Fibroblast of lung (primary cell): ENCODE results near the gene ZNF521. TPM values are rescaled to one million over a fixed set of nuclear protein-coding genes. Genes with fewer than 3 reads are reported as not detected.

Experiments
- DNase-seq, 2 donors: peaks; one replicate each; pipeline versions ENCODE4 v3.0.0 to v3.0.0-alpha.2; 2010; ENCODE audit warnings: low read depth in 2 of 2
- H2AFZ ChIP-seq: 2 replicates; pipeline ENCODE4 v1.5.1; 2012; ENCODE audit warnings: low read length, control low read depth, inconsistent platforms
- H3K27ac ChIP-seq: 2 replicates; pipeline ENCODE4 v1.5.1; 2011; ENCODE audit warnings: low read length, control low read depth; ENCODE audit not compliant: insufficient read depth
- H3K27me3 ChIP-seq: 2 replicates; pipeline ENCODE4 v1.5.1; 2011; ENCODE audit warnings: mild to moderate bottlenecking, low read length; ENCODE audit not compliant: control insufficient read depth, insufficient read depth
- H3K36me3 ChIP-seq: 2 replicates; pipeline ENCODE4 v1.5.1; 2011; ENCODE audit warnings: low read length; ENCODE audit not compliant: control insufficient read depth, insufficient read depth
- H3K4me1 ChIP-seq: 2 replicates; pipeline ENCODE4 v1.5.1; 2011; ENCODE audit warnings: low read length; ENCODE audit not compliant: control insufficient read depth, insufficient read depth; ENCODE audit errors: extremely low read depth
- H3K4me2 ChIP-seq: 2 replicates; pipeline ENCODE4 v1.5.1; 2011; ENCODE audit warnings: low read length, control low read depth; ENCODE audit not compliant: insufficient read depth; ENCODE audit errors: extremely low read depth
- H3K4me3 ChIP-seq, 4 experiments: fragments of 200-600 bp in 1 of 4; sonication (generic) in 1 of 4; replicated peaks in 1 of 4; 2 replicates each; pipeline ENCODE4 v1.5.1; 2011 to 2016; ENCODE audit warnings: low read length in 4 of 4, low read depth in 3 of 4, mild to moderate bottlenecking in 3 of 4, control low read depth in 2 of 4, inconsistent platforms in 1 of 4, mixed read lengths in 1 of 4; ENCODE audit not compliant: insufficient read depth in 1 of 4; ENCODE audit errors: control extremely low read depth in 1 of 4
- H3K79me2 ChIP-seq: 2 replicates; pipeline ENCODE4 v1.5.1; 2012; ENCODE audit warnings: mild to moderate bottlenecking, low read length, inconsistent platforms; ENCODE audit not compliant: control insufficient read depth, insufficient read depth
- H3K9ac ChIP-seq: 2 replicates; pipeline ENCODE4 v1.5.1; 2011; ENCODE audit warnings: mild to moderate bottlenecking, low read length, control low read depth; ENCODE audit not compliant: insufficient read depth
- H3K9me3 ChIP-seq: 2 replicates; pipeline ENCODE4 v1.5.1; 2012; ENCODE audit warnings: low read depth, low read length; ENCODE audit not compliant: control insufficient read depth, insufficient read depth
- H4K20me1 ChIP-seq: 2 replicates; pipeline ENCODE4 v1.5.1; 2011; ENCODE audit warnings: low read length; ENCODE audit not compliant: control insufficient read depth, insufficient read depth; ENCODE audit errors: extremely low read depth
- CTCF ChIP-seq, 2 donors: IDR thresholded peaks in 1 of 2; conservative IDR thresholded peaks in 1 of 2; 1 replicate in 1 of 2; 2 replicates in 1 of 2; pipeline ENCODE4 v1.5.1; 2011 to 2012; ENCODE audit warnings: low read length in 2 of 2, control low read depth in 1 of 2, inconsistent platforms in 1 of 2, low read depth in 1 of 2, mild to moderate bottlenecking in 1 of 2
- EZH2 ChIP-seq: IDR thresholded peaks from 2 replicates; pipeline ENCODE4 v1.5.1; 2012; ENCODE audit warnings: low read length, control low read depth, mild to moderate bottlenecking; ENCODE audit errors: missing control alignments
- polyA plus RNA-seq, 2 donors: library from polyadenylated mRNA; depleted of rRNA in 1 of 2; stranded (reverse) in 1 of 2; unstranded in 1 of 2; fragments of >200 nt; gene quantifications; 2 replicates each; pipeline ENCODE4 v1.2.1, GENCODE V29; 2011 to 2012; ENCODE audit warnings: missing spikeins in 1 of 2
- total RNA-seq: library from RNA; depleted of rRNA; stranded (reverse); fragments of >200 nt; gene quantifications from 2 replicates; pipeline ENCODE4 v1.2.1, GENCODE V29; 2014

ZNF521 gene
- total and polyA plus RNA-seq, 2 donors (not counting 1 experiment from before 2014, with no cell fraction given): 25.2 to 43.6 TPM

GRCh38 chr18:25222648-25223047 is 129.3 kb downstream of the ZNF521 start:
- Histone ChIP-seq H3K27me3 (no peaks in the 10 kb centered on the region), H3K4me2 (no peak overlapping the region), H3K36me3 (peaks cover 11% of the 10 kb centered on the region), H3K27ac (no peak overlapping the region), H2AFZ (no peak overlapping the region), H3K9ac (no peak overlapping the region), H3K4me3 (no peak overlapping the region), H4K20me1 (no peaks in the 10 kb centered on the region), H3K79me2 (no peaks in the 10 kb centered on the region), H3K4me1 (no peaks in the 10 kb centered on the region), H3K9me3 (no peaks in the 10 kb centered on the region)
- no peak for DNase-seq
- TF ChIP-seq EZH2 (no peak), CTCF (conservative IDR thresholded peaks at IDR 0.05 in 1 of 2, IDR thresholded peaks at IDR 0.05 in 1 of 2; ENCODE audit: low read depth in 1 of 2, low read length in 2 of 2) (no peak)

GRCh38 chr18:25210622-25211021 is 141.3 kb downstream of the ZNF521 start:
- Histone ChIP-seq H4K20me1 (no peaks in the 10 kb centered on the region), H3K27me3 (no peaks in the 10 kb centered on the region), H3K4me2 (no peak overlapping the region), H2AFZ (no peak overlapping the region), H3K36me3 (no peaks in the 10 kb centered on the region), H3K4me1 (no peaks in the 10 kb centered on the region), H3K79me2 (no peaks in the 10 kb centered on the region), H3K9me3 (no peaks in the 10 kb centered on the region), H3K9ac (no peak overlapping the region), H3K4me3 (no peak overlapping the region), H3K27ac (no peak overlapping the region)
- TF ChIP-seq EZH2 (no peak), CTCF (conservative IDR thresholded peaks at IDR 0.05 in 1 of 2, IDR thresholded peaks at IDR 0.05 in 1 of 2; ENCODE audit: low read depth in 1 of 2, low read length in 2 of 2) (no peak)
- no peak for DNase-seq

- no peaks in the 10 kb centered on the region for H3K27me3 ChIP-seq
- H3K4me3 ChIP-seq: no peak overlapping the region
- no peaks in the 10 kb centered on the region for H3K36me3 ChIP-seq
- H3K4me2 ChIP-seq: no peak overlapping the region
- TF ChIP-seq CTCF (conservative IDR thresholded peaks at IDR 0.05 in 1 of 2, IDR thresholded peaks at IDR 0.05 in 1 of 2; ENCODE audit: low read depth in 1 of 2, low read length in 2 of 2) (no peak), EZH2 (no peak)
- no peak for DNase-seq
- no peaks in the 10 kb centered on the region for H3K4me1 ChIP-seq
- no peak overlapping the region for H2AFZ ChIP-seq
- no peaks in the 10 kb centered on the region for H4K20me1 ChIP-seq
- H3K9ac ChIP-seq: no peak overlapping the region
- no peaks in the 10 kb centered on the region for H3K79me2 ChIP-seq
- H3K9me3 ChIP-seq: no peaks in the 10 kb centered on the region
- H3K27ac ChIP-seq: no peak overlapping the region
Measured at GRCh38 chr18:25192065-25192464, 159.9 kb downstream of the ZNF521 start.
